HG03354 (cell line): ENCODE measurements around the gene ATP2B2.
"Not testable (repeated sequence)": the region's sequence is repeated elsewhere in the genome, so short reads cannot be mapped to it uniquely, and the experiment has no call there.

ENCODE experiments used
- ATAC-seq: cut with Tn5 transposase; IDR thresholded peaks from one replicate; pipeline ENCODE4 v1.9.1; 2021; ENCODE audit warnings: mild to moderate bottlenecking; ENCODE audit not compliant: unreplicated experiment, poor library complexity, severe bottlenecking

The ATP2B2 gene

GRCh38 chr3:10303105-10303504, 202.3 kb downstream of the ATP2B2 start:
- no peak for ATAC-seq

GRCh38 chr3:10300087-10300486, 205.3 kb downstream of the ATP2B2 start:
- no peak for ATAC-seq

GRCh38 chr3:10299679-10300078, 205.7 kb downstream of the ATP2B2 start:
- ATAC-seq = peak; percentile 71

GRCh38 chr3:10299175-10299574, 206.2 kb downstream of the ATP2B2 start:
- ATAC-seq = no peak

GRCh38 chr3:10298064-10298463, 207.3 kb downstream of the ATP2B2 start:
- not testable (repeated sequence) for ATAC-seq

- no peak for ATAC-seq
Observed at GRCh38 chr3:10294030-10294586, 211.3 kb downstream of the ATP2B2 start.

GRCh38 chr3:10292505-10293419, 212.6 kb downstream of the ATP2B2 start, which contains the start of gene GHRL:
Gene GHRL (minus strand): TSS chr3:10292947. CDS start chr3:10290180, 2,767 bp downstream.
- ATAC-seq = peak; percentile 87

- ATAC-seq = no peak
Observed at GRCh38 chr3:10291641-10292040, 213.7 kb downstream of the ATP2B2 start.

- no peak for ATAC-seq
Observed at GRCh38 chr3:10290481-10291176, 214.8 kb downstream of the ATP2B2 start.

- ATAC-seq = no peak
Observed at GRCh38 chr3:10289787-10290355, 215.5 kb downstream of the ATP2B2 start.

GRCh38 chr3:10289077-10289476, 216.3 kb downstream of the ATP2B2 start:
- no peak for ATAC-seq

GRCh38 chr3:10288575-10288960, 216.8 kb downstream of the ATP2B2 start:
- no peak for ATAC-seq

- no peak for ATAC-seq
Observed at GRCh38 chr3:10287936-10288574, 217.3 kb downstream of the ATP2B2 start.

- ATAC-seq = no peak
Observed at GRCh38 chr3:10286596-10287295, 218.6 kb downstream of the ATP2B2 start.

- no peak for ATAC-seq
Observed at GRCh38 chr3:10286133-10286524, 219.3 kb downstream of the ATP2B2 start.

GRCh38 chr3:10285272-10286132, 219.9 kb downstream of the ATP2B2 start:
- no peak for ATAC-seq

- no peak for ATAC-seq
Observed at GRCh38 chr3:10284496-10284895, 220.9 kb downstream of the ATP2B2 start.

- ATAC-seq = no peak
Observed at GRCh38 chr3:10283638-10284037, 221.7 kb downstream of the ATP2B2 start.
